Activated naive CD8-positive, alpha-beta T cell treated with anti-CD3 and anti-CD28 coated beads for 36 hours (primary cell): ENCODE data around the gene PPP2R2B. TPM values are rescaled to one million over a fixed set of nuclear protein-coding genes. Genes with fewer than 3 reads are reported as not detected.
"Not testable (repeated sequence)": the region's sequence is repeated elsewhere in the genome, so short reads cannot be mapped to it uniquely, and the experiment has no call there.

Experiments
- DNase-seq: peaks from one replicate; pipeline ENCODE4 v3.0.0; 2021
- H3K27ac Mint-ChIP-seq: one replicate; pipeline ENCODE4 v1.8.0; 2022; ENCODE audit warnings: mild to moderate bottlenecking, moderate library complexity, mixed read lengths
- H3K27me3 Mint-ChIP-seq: one replicate; pipeline ENCODE4 v1.8.0; 2022; ENCODE audit warnings: mild to moderate bottlenecking, mixed read lengths
- H3K36me3 Mint-ChIP-seq: one replicate; pipeline ENCODE4 v1.8.0; 2021; ENCODE audit warnings: mild to moderate bottlenecking, mixed read lengths
- H3K4me1 Mint-ChIP-seq: one replicate; pipeline ENCODE4 v1.8.0; 2021; ENCODE audit warnings: mixed read lengths
- H3K4me3 Mint-ChIP-seq: one replicate; pipeline ENCODE4 v1.8.0; 2022; ENCODE audit warnings: mild to moderate bottlenecking, moderate library complexity, mixed read lengths
- H3K9me3 Mint-ChIP-seq: one replicate; pipeline ENCODE4 v1.8.0; 2022; ENCODE audit warnings: mixed read lengths
- total RNA-seq, 2 experiments: library from RNA; stranded (reverse); gene quantifications; one replicate each; pipeline ENCODE4 v1.2.3, GENCODE V29; 2021

The PPP2R2B gene
- total RNA-seq, 2 experiments from 2014 or later: 0.19 to 0.30 TPM

DNA sequence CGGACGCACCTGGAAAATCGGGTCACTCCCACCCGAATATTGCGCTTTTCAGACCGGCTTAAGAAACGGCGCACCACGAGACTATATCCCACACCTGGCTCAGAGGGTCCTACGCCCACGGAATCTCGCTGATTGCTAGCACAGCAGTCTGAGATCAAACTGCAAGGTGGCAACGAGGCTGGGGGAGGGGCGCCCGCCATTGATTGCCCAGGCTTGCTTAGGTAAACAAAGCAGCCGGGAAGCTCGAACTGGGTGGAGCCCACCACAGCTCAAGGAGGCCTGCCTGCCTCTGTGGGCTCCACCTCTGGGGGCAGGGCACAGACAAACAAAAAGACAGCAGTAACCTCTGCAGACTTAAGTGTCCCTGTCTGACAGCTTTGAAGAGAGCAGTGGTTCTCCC, 268.8 kb downstream of the PPP2R2B start:
- not testable (repeated sequence) for H3K4me1 Mint-ChIP-seq, H3K36me3 Mint-ChIP-seq, H3K9me3 Mint-ChIP-seq, H3K27me3 Mint-ChIP-seq, DNase-seq, H3K4me3 Mint-ChIP-seq, H3K27ac Mint-ChIP-seq

DNA sequence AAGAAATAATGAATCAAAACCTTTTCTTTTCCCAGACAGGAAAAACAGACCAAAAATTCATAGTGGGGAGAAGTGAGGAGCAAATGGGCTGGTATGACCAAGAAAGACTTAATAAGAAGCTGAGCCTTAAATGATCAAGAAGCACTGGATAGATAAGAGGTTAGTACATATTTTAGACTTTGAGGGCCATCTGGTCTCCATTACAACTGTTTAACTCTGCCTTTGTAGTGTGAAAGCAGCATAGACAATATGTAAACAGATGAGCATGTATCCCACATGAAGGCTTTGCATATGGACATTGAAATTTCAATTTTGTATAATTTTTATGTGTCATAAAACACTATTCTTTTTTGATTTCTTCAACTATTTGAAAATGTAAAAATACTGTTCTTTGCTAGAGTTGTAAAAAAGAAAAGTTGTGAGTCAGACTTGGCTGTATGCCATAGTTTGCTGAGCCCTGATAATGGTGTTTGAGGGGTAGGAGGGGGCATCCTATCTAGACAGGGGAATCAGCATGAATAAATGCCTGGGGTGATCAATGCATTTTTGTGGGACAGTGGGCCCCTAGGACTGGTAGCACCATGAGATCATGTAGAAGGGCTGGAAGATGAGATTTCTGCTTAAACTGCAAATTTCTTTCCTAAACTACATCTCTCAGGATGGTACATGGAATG, 270.8 kb downstream of the PPP2R2B start:
- peaks cover 3% of the 10 kb centered on the region for H3K27me3 Mint-ChIP-seq
- H3K9me3 Mint-ChIP-seq: peaks cover 2% of the 10 kb centered on the region
- no peak overlapping the region for H3K4me3 Mint-ChIP-seq
- no peaks in the 10 kb centered on the region for H3K36me3 Mint-ChIP-seq
- no peak overlapping the region for H3K27ac Mint-ChIP-seq
- H3K4me1 Mint-ChIP-seq: no peaks in the 10 kb centered on the region
- DNase-seq: no peak

DNA sequence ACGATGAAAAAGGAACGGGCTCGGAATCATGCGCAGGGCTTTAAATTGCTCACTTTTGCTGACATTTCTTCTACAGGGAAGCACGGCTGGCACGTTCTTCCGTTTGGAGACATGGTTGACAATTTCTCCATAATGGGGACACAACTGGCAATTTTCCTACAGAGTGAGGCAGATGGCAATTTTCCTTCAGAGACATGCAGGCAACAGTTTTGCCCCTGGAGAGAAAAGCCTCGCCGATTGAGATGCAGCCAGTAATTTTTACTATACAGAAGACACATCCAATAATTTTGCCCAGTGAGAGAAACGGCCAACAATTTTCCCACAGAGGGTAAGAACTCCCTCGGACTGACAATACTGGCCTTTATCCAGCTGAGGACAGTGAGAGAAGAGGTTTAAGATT, 271.7 kb downstream of the PPP2R2B start:
- H3K9me3 Mint-ChIP-seq: peaks cover 2% of the 10 kb centered on the region
- H3K27me3 Mint-ChIP-seq: peaks cover 3% of the 10 kb centered on the region
- H3K4me1 Mint-ChIP-seq: no peaks in the 10 kb centered on the region
- H3K4me3 Mint-ChIP-seq: no peak overlapping the region
- no peak for DNase-seq
- no peaks in the 10 kb centered on the region for H3K36me3 Mint-ChIP-seq
- no peak overlapping the region for H3K27ac Mint-ChIP-seq

DNA sequence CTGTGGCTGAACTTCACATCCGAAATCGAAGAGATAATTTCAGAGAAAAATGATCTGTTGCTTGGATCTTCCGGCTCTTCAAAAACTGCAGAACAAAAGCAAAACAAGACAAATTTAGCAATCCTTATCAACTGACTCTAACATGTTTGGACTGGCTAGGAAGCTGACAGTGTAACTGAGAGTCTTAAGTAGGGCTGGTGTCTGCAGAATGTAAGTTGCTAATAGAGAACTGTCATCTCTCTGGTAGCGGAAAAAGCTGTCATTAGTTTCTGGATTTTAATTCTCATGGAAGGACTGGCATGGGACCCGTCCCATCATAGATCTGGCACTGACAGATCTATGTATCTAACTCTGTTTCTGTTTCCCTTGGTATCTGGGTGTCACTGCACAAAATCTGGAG, 278.2 kb downstream of the PPP2R2B start:
- Mint-ChIP-seq H3K27me3 (peaks cover 3% of the 10 kb centered on the region), H3K27ac (no peak overlapping the region), H3K4me1 (no peaks in the 10 kb centered on the region), H3K36me3 (no peaks in the 10 kb centered on the region), H3K4me3 (no peak overlapping the region), H3K9me3 (no peaks in the 10 kb centered on the region)
- no peak for DNase-seq

DNA sequence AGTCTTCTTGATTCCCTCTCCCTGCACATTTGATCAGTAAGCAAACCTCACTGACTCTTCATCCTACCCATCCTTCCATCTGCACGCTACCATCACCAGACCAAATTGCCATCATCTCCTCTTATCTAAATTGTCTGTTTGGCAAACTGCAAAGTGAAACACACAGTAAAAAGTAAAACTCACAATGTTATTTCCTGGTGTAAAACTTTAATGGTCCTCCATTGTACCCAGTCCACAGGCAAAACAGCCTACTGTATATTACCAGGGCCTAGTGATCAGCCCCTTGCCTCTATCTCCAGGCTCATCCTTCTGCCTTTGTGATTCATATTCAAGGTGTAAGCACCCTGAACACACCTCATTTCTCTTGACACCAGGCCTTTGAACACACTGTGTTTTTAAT, 279.3 kb downstream of the PPP2R2B start:
- peaks cover 2% of the 10 kb centered on the region for H3K27me3 Mint-ChIP-seq
- H3K27ac Mint-ChIP-seq: no peak overlapping the region
- no peaks in the 10 kb centered on the region for H3K36me3 Mint-ChIP-seq
- no peaks in the 10 kb centered on the region for H3K4me1 Mint-ChIP-seq
- no peaks in the 10 kb centered on the region for H3K9me3 Mint-ChIP-seq
- no peak overlapping the region for H3K4me3 Mint-ChIP-seq
- DNase-seq: no peak

DNA sequence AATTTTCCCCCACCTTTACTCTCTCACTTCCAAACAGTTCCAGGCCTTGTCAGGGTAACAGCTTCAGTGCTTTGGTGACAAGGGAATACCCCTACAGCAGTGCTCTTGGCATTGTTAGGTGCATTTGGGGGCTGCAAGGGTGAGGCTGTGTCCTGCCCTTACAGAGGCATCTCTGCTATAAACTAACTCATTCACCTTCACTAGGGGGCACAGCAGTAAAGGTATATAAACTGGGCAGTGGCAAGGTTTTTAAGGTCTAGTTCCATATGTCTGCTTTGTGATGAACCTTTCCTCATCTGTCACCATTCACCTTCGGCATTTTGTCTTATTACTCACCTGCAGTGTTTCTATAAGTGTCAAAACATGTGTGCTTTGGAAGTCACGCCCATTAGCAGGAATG, 283.5 kb downstream of the PPP2R2B start:
- Mint-ChIP-seq H3K27me3 (peaks cover 4% of the 10 kb centered on the region), H3K36me3 (no peaks in the 10 kb centered on the region), H3K4me1 (no peaks in the 10 kb centered on the region), H3K9me3 (no peaks in the 10 kb centered on the region), H3K27ac (no peak overlapping the region), H3K4me3 (no peak overlapping the region)
- no peak for DNase-seq

DNA sequence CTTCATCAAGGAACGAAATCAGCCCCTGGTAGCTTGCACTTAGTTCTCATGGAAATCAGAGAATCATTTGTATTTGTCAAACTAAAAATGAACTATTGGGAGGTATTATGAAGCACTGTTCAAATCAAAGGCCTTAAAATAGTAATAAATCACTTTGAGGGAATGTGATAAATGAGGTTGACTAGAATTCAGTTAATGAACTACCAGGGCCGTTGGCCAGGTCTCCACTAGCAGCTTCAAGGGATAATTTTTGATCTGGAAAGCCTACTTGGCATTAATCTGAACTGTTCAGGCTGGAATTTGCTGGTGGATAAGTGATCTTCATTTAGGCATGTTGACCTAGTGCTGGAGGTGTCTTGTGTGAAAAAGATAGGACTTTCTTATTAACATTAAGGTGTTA, 286.2 kb downstream of the PPP2R2B start:
- Mint-ChIP-seq H3K27ac (no peak overlapping the region), H3K9me3 (no peaks in the 10 kb centered on the region), H3K36me3 (no peaks in the 10 kb centered on the region), H3K4me1 (no peaks in the 10 kb centered on the region), H3K27me3 (peaks cover 7% of the 10 kb centered on the region), H3K4me3 (no peak overlapping the region)
- no peak for DNase-seq

DNA sequence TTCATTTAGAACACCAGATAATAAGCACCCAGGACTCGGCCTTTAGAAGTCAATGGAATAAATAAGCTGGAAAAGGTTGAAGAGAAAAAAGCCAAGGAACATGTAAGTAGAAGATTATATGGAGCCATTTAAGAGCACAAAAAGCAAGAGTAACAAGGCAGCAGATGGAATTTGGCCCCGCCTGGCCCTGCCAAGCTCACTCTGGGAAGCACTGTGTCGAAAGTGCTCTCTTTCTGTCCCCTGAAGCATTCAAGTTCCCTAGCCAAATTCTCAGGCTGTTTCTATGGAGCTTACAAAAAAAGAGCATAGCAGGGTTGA, 289.6 kb downstream of the PPP2R2B start:
- Mint-ChIP-seq H3K27ac (no peak overlapping the region), H3K27me3 (peaks cover 10% of the 10 kb centered on the region), H3K9me3 (no peaks in the 10 kb centered on the region), H3K36me3 (no peaks in the 10 kb centered on the region), H3K4me3 (no peak overlapping the region), H3K4me1 (no peaks in the 10 kb centered on the region)
- DNase-seq: no peak

DNA sequence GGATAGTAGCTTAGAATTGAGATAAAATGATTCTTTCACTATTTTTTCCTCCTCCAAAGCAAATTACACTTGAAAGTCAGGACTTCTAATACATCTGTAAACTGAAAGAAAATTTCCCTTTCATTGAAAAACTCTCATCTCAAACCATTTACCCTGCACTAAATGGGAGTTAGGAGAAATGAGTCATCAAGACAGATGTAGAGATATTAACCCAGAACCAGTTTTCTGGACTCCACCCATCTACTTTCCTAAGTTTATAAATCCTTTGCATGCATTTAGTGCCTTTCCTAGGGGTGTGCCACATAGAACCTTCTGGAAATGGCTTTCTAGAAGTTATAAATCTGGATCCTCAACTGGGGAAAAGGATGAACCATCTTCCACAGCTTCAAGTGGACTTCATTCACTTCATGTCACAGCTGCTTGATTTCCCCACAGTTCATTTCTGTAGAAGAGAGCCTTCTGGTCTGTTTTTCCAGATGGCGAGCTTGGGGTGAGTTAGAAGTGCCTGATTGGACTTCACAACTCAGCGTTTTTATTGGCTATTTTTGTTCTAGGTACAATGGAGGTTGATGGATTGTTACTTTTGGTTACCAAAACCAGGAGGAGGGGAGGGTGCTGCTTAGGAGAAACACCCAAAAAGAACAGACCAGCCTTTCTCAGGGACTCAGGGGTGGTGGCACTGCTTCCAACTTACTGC, 290.1 kb downstream of the PPP2R2B start:
- H3K27me3 Mint-ChIP-seq: peaks cover 10% of the 10 kb centered on the region
- H3K4me1 Mint-ChIP-seq: no peaks in the 10 kb centered on the region
- DNase-seq: no peak
- no peak overlapping the region for H3K4me3 Mint-ChIP-seq
- no peaks in the 10 kb centered on the region for H3K9me3 Mint-ChIP-seq
- no peak overlapping the region for H3K27ac Mint-ChIP-seq
- H3K36me3 Mint-ChIP-seq: no peaks in the 10 kb centered on the region

DNA sequence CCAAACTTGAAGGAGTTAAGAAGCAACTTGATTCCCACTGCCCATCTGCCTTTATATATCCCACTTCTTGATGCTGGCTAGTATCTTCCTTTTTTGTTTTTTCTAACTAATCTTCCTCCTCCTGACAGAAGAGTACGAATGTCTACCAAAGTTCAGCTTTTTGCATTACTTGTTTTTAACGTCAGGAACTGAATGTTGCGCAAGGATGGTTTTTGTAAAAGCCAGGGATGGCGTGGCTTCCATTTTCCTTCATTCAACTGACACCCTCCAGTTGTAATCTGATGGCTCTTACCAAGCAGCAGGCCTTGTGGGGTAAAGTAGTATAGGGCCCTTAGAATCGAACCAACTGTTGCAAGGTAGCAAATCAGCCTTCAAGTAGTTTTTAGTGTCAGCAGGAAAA, 291.8 kb downstream of the PPP2R2B start:
- Mint-ChIP-seq H3K9me3 (no peaks in the 10 kb centered on the region), H3K4me1 (no peaks in the 10 kb centered on the region), H3K4me3 (no peak overlapping the region), H3K36me3 (no peaks in the 10 kb centered on the region), H3K27ac (no peak overlapping the region), H3K27me3 (peaks cover 10% of the 10 kb centered on the region)
- DNase-seq: no peak

DNA sequence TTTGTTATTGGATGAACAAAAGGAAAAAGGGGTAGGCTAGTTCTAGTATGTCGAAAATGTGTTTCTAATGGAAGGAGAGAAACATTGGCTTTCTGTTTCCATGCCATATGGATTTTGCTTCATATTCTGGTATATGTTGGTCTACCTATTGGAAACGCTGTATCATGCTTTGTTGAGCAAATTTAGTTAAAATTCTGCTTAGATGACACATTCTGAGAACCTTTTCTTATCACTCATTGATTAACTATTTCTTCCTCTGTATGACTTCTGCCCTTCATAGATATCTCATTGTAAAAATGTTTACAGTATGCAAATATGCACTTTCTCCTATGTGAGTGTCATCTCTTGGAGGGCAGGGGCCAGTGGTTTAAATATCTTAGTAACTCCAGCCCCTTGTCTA, 293.8 kb downstream of the PPP2R2B start:
- no peak for DNase-seq
- Mint-ChIP-seq H3K27me3 (peaks cover 6% of the 10 kb centered on the region), H3K4me1 (no peaks in the 10 kb centered on the region), H3K27ac (no peak overlapping the region), H3K9me3 (no peaks in the 10 kb centered on the region), H3K36me3 (no peaks in the 10 kb centered on the region), H3K4me3 (no peak overlapping the region)

DNA sequence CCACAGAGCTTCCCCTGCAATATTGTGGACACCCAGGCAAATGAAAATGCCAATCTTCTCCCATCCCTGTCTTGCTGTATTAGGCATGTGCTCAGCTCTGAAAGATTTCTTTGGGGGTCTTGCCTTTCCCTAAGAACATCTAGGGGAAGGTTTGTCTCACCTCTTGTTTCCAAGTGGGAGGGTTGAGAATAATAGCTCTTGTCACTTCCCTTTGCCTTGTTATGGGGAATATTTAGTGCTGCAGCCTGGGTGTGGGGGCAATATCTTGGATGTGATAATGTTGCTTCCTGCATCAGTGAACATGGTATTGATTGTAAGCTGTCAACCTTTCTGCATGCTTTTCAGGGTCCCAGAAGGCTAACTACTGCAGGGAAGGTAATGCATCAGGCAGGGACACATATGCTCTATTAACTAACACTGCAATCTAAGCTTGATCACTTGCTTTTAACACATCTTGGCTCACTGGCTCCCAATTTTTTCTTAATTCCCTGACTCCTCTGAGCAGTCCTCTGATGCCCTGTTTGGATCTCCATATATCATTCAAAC, 296.4 kb downstream of the PPP2R2B start:
- Mint-ChIP-seq H3K4me1 (no peaks in the 10 kb centered on the region), H3K27ac (no peak overlapping the region), H3K9me3 (no peaks in the 10 kb centered on the region), H3K36me3 (no peaks in the 10 kb centered on the region), H3K4me3 (no peak overlapping the region), H3K27me3 (peaks cover 8% of the 10 kb centered on the region)
- no peak for DNase-seq

DNA sequence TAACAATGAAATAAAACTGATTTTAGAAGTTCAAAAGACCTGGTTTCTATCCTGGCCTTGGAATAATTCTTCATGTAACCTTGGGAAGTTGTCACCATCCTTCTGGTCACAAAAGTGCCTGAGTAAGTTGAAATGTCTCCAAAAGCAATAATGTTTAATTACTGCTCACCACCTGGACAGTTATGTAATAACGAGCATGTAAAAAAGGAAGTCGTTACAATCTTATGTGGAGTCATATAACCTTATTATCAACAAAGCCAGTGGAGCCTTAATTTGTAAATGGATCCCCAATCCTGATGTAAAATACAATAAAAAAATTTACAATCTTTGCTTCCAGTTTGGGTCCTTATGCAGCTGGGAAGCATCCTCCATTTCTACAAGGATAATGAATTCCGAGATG, 298.3 kb downstream of the PPP2R2B start:
- Mint-ChIP-seq H3K27me3 (peaks cover 8% of the 10 kb centered on the region), H3K9me3 (peaks cover 8% of the 10 kb centered on the region), H3K4me1 (no peaks in the 10 kb centered on the region), H3K36me3 (no peaks in the 10 kb centered on the region), H3K4me3 (no peak overlapping the region), H3K27ac (no peak overlapping the region)
- DNase-seq: no peak

DNA sequence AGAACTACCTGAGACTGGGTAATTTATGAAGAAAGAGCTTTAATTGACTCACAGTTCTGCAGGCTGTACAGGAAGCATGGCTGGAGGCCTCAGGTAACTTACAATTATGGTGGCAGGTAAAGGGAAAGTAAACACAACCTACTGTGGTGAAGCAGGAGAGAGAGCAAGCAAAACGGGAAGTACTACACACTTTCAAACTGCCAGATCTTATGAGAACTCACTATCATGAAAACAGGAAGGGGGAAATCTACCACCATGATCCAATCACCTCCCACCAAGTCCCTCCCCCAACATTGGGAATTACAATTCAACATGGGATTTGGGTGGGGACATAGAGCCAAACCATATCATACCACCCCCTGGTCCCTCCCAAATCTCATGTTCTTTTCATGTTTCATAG, 303.8 kb downstream of the PPP2R2B start:
- no peak overlapping the region for H3K4me3 Mint-ChIP-seq
- peaks cover 10% of the 10 kb centered on the region for H3K9me3 Mint-ChIP-seq
- DNase-seq: no peak
- H3K36me3 Mint-ChIP-seq: no peaks in the 10 kb centered on the region
- no peak overlapping the region for H3K27ac Mint-ChIP-seq
- H3K4me1 Mint-ChIP-seq: no peaks in the 10 kb centered on the region
- H3K27me3 Mint-ChIP-seq: peaks cover 5% of the 10 kb centered on the region

DNA sequence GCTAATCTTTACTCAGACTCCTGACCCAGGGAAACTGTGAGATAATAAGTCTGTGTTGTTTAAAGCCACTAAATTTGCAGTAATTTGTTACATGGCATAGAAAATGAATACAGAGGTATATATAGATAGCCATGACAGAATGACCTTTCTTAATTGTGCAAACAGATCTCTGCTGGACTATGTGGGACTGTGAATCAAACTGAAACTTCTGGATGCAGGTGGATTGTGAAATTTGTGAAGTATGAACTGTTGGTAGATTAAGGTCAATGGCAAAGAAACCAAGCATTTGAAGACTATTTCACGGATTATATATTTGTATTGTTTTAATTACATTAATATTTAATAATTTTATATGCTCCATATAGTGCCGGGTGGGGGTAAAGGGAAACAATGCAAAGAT, 310.4 kb downstream of the PPP2R2B start:
- Mint-ChIP-seq H3K9me3 (no peaks in the 10 kb centered on the region), H3K4me3 (no peak overlapping the region), H3K27me3 (no peaks in the 10 kb centered on the region), H3K27ac (no peak overlapping the region), H3K36me3 (no peaks in the 10 kb centered on the region), H3K4me1 (peaks cover 4% of the 10 kb centered on the region)
- DNase-seq: no peak

DNA sequence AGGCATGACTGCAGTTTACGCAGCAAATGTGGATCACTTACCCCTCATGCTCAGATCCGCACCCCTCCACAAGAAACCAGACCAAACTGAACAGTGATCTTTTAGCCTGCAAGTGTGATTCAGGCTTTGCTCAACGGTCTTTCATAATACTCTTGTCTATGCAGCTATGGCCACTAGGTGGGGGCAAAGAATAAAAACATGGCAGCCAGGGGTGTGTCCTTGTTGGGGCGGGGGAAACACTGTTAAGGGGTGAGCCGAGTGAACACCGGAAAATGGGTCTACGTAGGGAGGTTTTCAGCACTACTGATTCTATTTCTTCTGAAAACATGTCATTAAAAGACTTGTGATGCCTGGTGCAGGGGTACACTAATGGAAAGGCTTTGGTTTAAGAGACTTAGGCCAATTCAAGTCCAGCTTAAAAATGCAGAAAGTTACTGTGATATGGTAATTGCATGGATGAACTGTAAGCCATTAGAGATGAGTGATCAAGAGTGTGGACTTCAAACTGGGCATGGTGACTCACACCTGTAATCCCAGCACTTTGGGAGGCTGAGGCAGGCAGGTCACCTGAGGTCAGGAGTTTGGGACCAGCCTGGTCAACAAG, 312.7 kb downstream of the PPP2R2B start:
- no peaks in the 10 kb centered on the region for H3K27me3 Mint-ChIP-seq
- no peak overlapping the region for H3K27ac Mint-ChIP-seq
- no peak overlapping the region for H3K4me3 Mint-ChIP-seq
- no peaks in the 10 kb centered on the region for H3K36me3 Mint-ChIP-seq
- H3K9me3 Mint-ChIP-seq: no peaks in the 10 kb centered on the region
- DNase-seq: peak; percentile 55
- H3K4me1 Mint-ChIP-seq: peaks cover 4% of the 10 kb centered on the region
